K562 (cell line): ENCODE data around the gene LY6G6C. TPM values are rescaled to one million over a fixed set of nuclear protein-coding genes. Genes with fewer than 3 reads are reported as not detected.

ENCODE experiments used
- ATAC-seq: fragments of 200-7000 bp; cut with Tn5 transposase; 3 replicates; pipeline ENCODE4 v1.9.1; 2020; ENCODE audit warnings: moderate library complexity
- BruUV-seq: library from RNA; stranded (reverse); fragments of 400-500 nt; replicated peaks from 2 replicates; lab custom pipeline; 2021; lab: Mats Ljungman, UMichigan
- CTCF ChIA-PET: fragments of 300-600 bp; formaldehyde crosslinking; extraction: SDS; loops from one replicate; lab custom pipeline; 2021; ENCODE audit warnings: low intra/inter-chr PET ratio; lab: Yijun Ruan, JAX
- POLR2A ChIA-PET: fragments of 300-600, 350-650 bp; sonication (Branson Sonifier 250); formaldehyde crosslinking; extraction: SDS; loops from one replicate; lab custom pipeline; 2021; ENCODE audit warnings: antibody characterized with exemption, inconsistent platforms; lab: Yijun Ruan, JAX
- DNase-seq, 4 experiments: peaks; one replicate each; pipeline versions ENCODE4 v3.0.0 to v3.0.0-alpha.2; 2011 to 2018; ENCODE audit warnings: low spot score in 3 of 4, mixed read lengths in 3 of 4; ENCODE audit errors: extremely low read depth in 1 of 4
- FAIRE-seq: peaks from 2 replicates; lab custom pipeline; 2011; peaks lifted over from hg19 to GRCh38; lab: Jason Lieb, UNC
- H2AFZ ChIP-seq: 2 replicates; pipeline ENCODE4 v1.6.0; 2011; ENCODE audit warnings: low read depth, low read length, control low read depth, inconsistent platforms
- H3K27ac ChIP-seq: fragments of 200-600 bp; 3 replicates; pipeline ENCODE4 v1.8.0; 2011; ENCODE audit warnings: low read depth, mild to moderate bottlenecking, control low read depth, inconsistent platforms, low read length, moderate library complexity, mixed read lengths; ENCODE audit errors: extremely low read depth
- H3K27me3 ChIP-seq, 2 experiments: fragments of 300-600 bp in 1 of 2; 2 replicates in 1 of 2; 3 replicates in 1 of 2; pipeline versions ENCODE4 v1.6.0 to v1.8.0; 2011; ENCODE audit warnings: inconsistent platforms in 2 of 2, low read length in 2 of 2, mild to moderate bottlenecking in 1 of 2, mixed read lengths in 1 of 2, moderate library complexity in 1 of 2; ENCODE audit not compliant: control insufficient read depth in 2 of 2, insufficient read depth in 2 of 2
- H3K36me3 ChIP-seq: fragments of 300-600 bp; 3 replicates; pipeline ENCODE4 v1.8.0; 2011; ENCODE audit warnings: mild to moderate bottlenecking, low read length, inconsistent platforms; ENCODE audit not compliant: control insufficient read depth, insufficient read depth
- H3K4me1 ChIP-seq, 2 experiments: fragments of 200-600 bp in 1 of 2; replicated peaks in 1 of 2; 2 replicates in 1 of 2; 3 replicates in 1 of 2; pipeline versions ENCODE4 v1.5.1 to v1.8.0; 2011; ENCODE audit warnings: inconsistent platforms in 2 of 2, low read length in 2 of 2, mild to moderate bottlenecking in 1 of 2, mixed read lengths in 1 of 2, moderate library complexity in 1 of 2; ENCODE audit not compliant: control insufficient read depth in 2 of 2, insufficient read depth in 2 of 2
- H3K4me2 ChIP-seq: 2 replicates; pipeline ENCODE4 v1.6.1; 2011; ENCODE audit warnings: low read length, control low read depth, inconsistent platforms, mixed read lengths; ENCODE audit not compliant: insufficient read depth
- H3K4me3 ChIP-seq: fragments of 200-600 bp; sonication (generic), shearing (Covaris generic); 2 replicates; pipeline ENCODE4 v1.5.1; 2016; ENCODE audit warnings: control low read depth, inconsistent platforms
- H3K79me2 ChIP-seq: fragments of 200-600 bp; 3 replicates; pipeline ENCODE4 v1.8.0; 2011; ENCODE audit warnings: low read length, inconsistent platforms; ENCODE audit not compliant: control insufficient read depth, insufficient read depth
- H3K9ac ChIP-seq, 2 experiments: 2 replicates each; pipeline versions ENCODE4 v1.6.0 to v1.6.1; 2011; ENCODE audit warnings: low read depth in 2 of 2, low read length in 2 of 2, control low read depth in 1 of 2, inconsistent platforms in 1 of 2, mild to moderate bottlenecking in 1 of 2, mixed read lengths in 1 of 2; ENCODE audit not compliant: insufficient read depth in 1 of 2
- H3K9me1 ChIP-seq: one replicate; pipeline ENCODE4 v1.6.0; 2011; ENCODE audit warnings: inconsistent platforms, mild to moderate bottlenecking, low read length, moderate library complexity; ENCODE audit not compliant: control insufficient read depth, insufficient read depth
- H3K9me3 ChIP-seq: replicated peaks from 2 replicates; pipeline ENCODE4 v1.5.1; 2011; ENCODE audit warnings: low read depth, low read length, inconsistent platforms; ENCODE audit not compliant: control insufficient read depth, insufficient read depth
- H4K20me1 ChIP-seq: replicated peaks from 2 replicates; pipeline ENCODE4 v1.6.1; 2011; ENCODE audit warnings: low read length, inconsistent platforms, mixed read lengths; ENCODE audit not compliant: control insufficient read depth, insufficient read depth
- ASH1L ChIP-seq: fragments of 450-650 bp; IDR thresholded peaks from 2 replicates; pipeline ENCODE4 v1.6.1; 2018; ENCODE audit warnings: borderline replicate concordance, mild to moderate bottlenecking, low read depth; ENCODE audit not compliant: partially characterized antibody
- FIP1L1 ChIP-seq: fragments of 200-400 bp; formaldehyde crosslinking; IDR thresholded peaks from 2 replicates; pipeline ENCODE4 v1.6.1; 2018; ENCODE audit warnings: mild to moderate bottlenecking, low read depth, low read length; ENCODE audit not compliant: poor library complexity, severe bottlenecking
- FOXO4 ChIP-seq: fragments of 450-650 bp; formaldehyde crosslinking; IDR thresholded peaks from 2 replicates; pipeline ENCODE4 v1.4.0; 2020; ENCODE audit warnings: mild to moderate bottlenecking, moderate library complexity
- MAZ ChIP-seq, 2 experiments: fragments of 450-650 bp in 1 of 2; sonication (generic) in 1 of 2; formaldehyde crosslinking; IDR thresholded peaks in 1 of 2; conservative IDR thresholded peaks in 1 of 2; 2 replicates each; pipeline versions ENCODE4 v1.4.0 to v1.5.0; 2020; ENCODE audit warnings: mild to moderate bottlenecking in 1 of 2, missing genetic modification reagents in 1 of 2
- PRPF4 ChIP-seq: fragments of 200-400 bp; formaldehyde crosslinking; IDR thresholded peaks from one replicate; pipeline ENCODE4 v1.6.1; 2017; ENCODE audit warnings: low read length, low read depth, mild to moderate bottlenecking; ENCODE audit not compliant: insufficient read depth, poor library complexity, severe bottlenecking
- PYGO2 ChIP-seq: fragments of 450-650 bp; IDR thresholded peaks from 2 replicates; pipeline ENCODE4 v1.6.1; 2016; ENCODE audit warnings: mild to moderate bottlenecking, missing genetic modification characterization, moderate library complexity, missing compliant biosample characterization
- ZBTB34 ChIP-seq: fragments of 250-450 bp; sonication (Bioruptor Pico); IDR thresholded peaks from 2 replicates; pipeline ENCODE4 v1.8.0; 2021; ENCODE audit warnings: mild to moderate bottlenecking, moderate library complexity
- ZNF511 ChIP-seq: sonication (generic); formaldehyde crosslinking; IDR thresholded peaks from 2 replicates; pipeline ENCODE4 v1.8.0; 2022; ENCODE audit warnings: mild to moderate bottlenecking, missing genetic modification reagents
- ZNF655 ChIP-seq: fragments of 250-450 bp; sonication (Bioruptor Pico); IDR thresholded peaks from 2 replicates; pipeline ENCODE4 v1.5.0; 2021
- WGBS: fragments of 100-300 bp; shearing (Covaris generic); methylation state at CpG from one replicate; pipeline ENCODE4 v1.1.6; 2016; ENCODE audit warnings: low coverage, mixed read lengths; ENCODE audit not compliant: insufficient coverage; ENCODE audit errors: missing lambda C conversion rate; 5-methylcytosine and 5-hydroxymethylcytosine counted together
- in situ Hi-C: fragments of 300-500 bp; cut with MboI; formaldehyde crosslinking; loops from 4 replicates; pipeline ENCODE4 v1.15.0; 2018; ENCODE audit warnings: inconsistent platforms, mixed read lengths
- intact Hi-C: fragments of 100-400 bp; cut with micrococcal nuclease; formaldehyde crosslinking; loops from 2 replicates; pipeline ENCODE4 v1.14.2; 2022
- polyA plus RNA-seq, 8 experiments: library from polyadenylated mRNA; depleted of rRNA in 4 of 8; stranded (reverse) in 5 of 8; unstranded in 3 of 8; fragments of >200 nt; fragmentation: Nextera tagmentation in 2 of 8; fragmentation: Illumina TruSeq in 1 of 8; extraction: Ambion mirVana in 2 of 8; extraction: Trizol in 1 of 8; gene quantifications; 2 replicates each; pipeline versions ENCODE4 v1.2.1 to v1.2.3, GENCODE V29; 2011 to 2014; ENCODE audit warnings: inconsistent platforms in 1 of 8, missing spikeins in 1 of 8
- total RNA-seq, 7 experiments: library from RNA; depleted of rRNA in 6 of 7; stranded (reverse); fragments of >200 nt in 6 of 7; fragmentation: Illumina TruSeq in 2 of 7; extraction: Trizol in 2 of 7; gene quantifications; 2 replicates each; pipeline versions ENCODE4 v1.2.1 to v1.2.3, GENCODE V29; 2011 to 2021; ENCODE audit warnings: low replicate concordance in 1 of 7

LY6G6C gene
- total and polyA plus RNA-seq, 9 of the 15 experiments (the other 6 are each of a cell fraction or from before 2014, with no cell fraction given) = 0.06 to 0.20 TPM; not detected in 7

GRCh38 chr6:31750411-31751022 lies 29.0 kb upstream of the LY6G6C start (continued):
- TF ChIP-seq FIP1L1 = no peak
- TF ChIP-seq PYGO2 (tag) = no peak
- TF ChIP-seq FOXO4 = peak; percentile 66; the same call in 1 of the 2 replicates
- TF ChIP-seq ASH1L = no peak
- TF ChIP-seq MAZ (CRISPR knock-in tag; conservative IDR thresholded peaks at IDR 0.05 in 1 of 2, IDR thresholded peaks at IDR 0.05 in 1 of 2) = peak in 1 of 2 experiments; percentile 36; a peak in 1 of 4 replicates

GRCh38 chr6:31749301-31750036 lies 27.9 kb upstream of the LY6G6C start:
- ATAC-seq (peak; percentile 18), FAIRE-seq (peak; percentile 68)
- whole genome bisulfite sequencing = 63% methylated on average over 8 of the region's 8 CpGs
- TF ChIP-seq ZBTB34 (CRISPR knock-in tag) (no peak), PRPF4 (no peak), ZNF511 (CRISPR knock-in tag) (no peak), ZNF655 (CRISPR knock-in tag) (no peak), PYGO2 (tag) (no peak)

More at GRCh38 chr6:31749301-31750036, 27.9 kb upstream of the LY6G6C start:
- H2AFZ ChIP-seq = no peak overlapping the region
- no peaks in the 10 kb centered on the region for H3K79me2 ChIP-seq
- H3K4me2 ChIP-seq = no peak overlapping the region
- no peaks in the 10 kb centered on the region for H3K27me3 ChIP-seq
- H4K20me1 ChIP-seq = no peaks in the 10 kb centered on the region
- H3K4me3 ChIP-seq = no peak overlapping the region
- TSS peak; percentile 12 for BruUV-seq
- H3K4me1 ChIP-seq = peaks cover 9 to 18% of the 10 kb centered on the region in 2 experiments
- ChIA-PET CTCF (no interaction called here), POLR2A (interaction anchor here (0.6 to 7.7 kb wide), 9 partner anchors 10 to 81 kb away, joined by 3 to 108 read pairs (median 4); partner anchors contain the start of genes CLIC1, DDAH2, MSH5 and VARS1)
- H3K36me3 ChIP-seq = peaks cover 43% of the 10 kb centered on the region
- H3K9ac ChIP-seq = peak overlapping the region in 1 of 2 experiments; percentile 3; a peak in 2 of 4 replicates
- intact Hi-C loops = no loop called here
- peak overlapping the region; percentile 37; the same call in 1 of the 3 replicates for H3K27ac ChIP-seq
- in situ Hi-C loops = no loop called here
- peaks cover 4% of the 10 kb centered on the region for H3K9me1 ChIP-seq
- DNase-seq = no peak
- H3K9me3 ChIP-seq = no peaks in the 10 kb centered on the region
